Caco-2 (cell line): ENCODE measurements around the gene PPFIA4. TPM values are rescaled to one million over a fixed set of nuclear protein-coding genes. Genes with fewer than 3 reads are reported as not detected.
"Not testable (repeated sequence)": the region's sequence is repeated elsewhere in the genome, so short reads cannot be mapped to it uniquely, and the experiment has no call there.

Experiments
- BruUV-seq: library from RNA; stranded (reverse); fragments of 400-500 nt; replicated peaks from 2 replicates; lab custom pipeline; 2021; lab: Mats Ljungman, UMichigan
- CTCF ChIA-PET: fragments of 300-600 bp; sonication (Branson Sonifier 250); formaldehyde crosslinking; loops from one replicate; lab custom pipeline; 2022; ENCODE audit warnings: antibody characterized with exemption; lab: Charles Lee
- POLR2A ChIA-PET: fragments of 300-600 bp; sonication (Branson Sonifier 250); formaldehyde crosslinking; loops from one replicate; lab custom pipeline; 2022; ENCODE audit warnings: antibody characterized with exemption; lab: Charles Lee
- DNase-seq, 2 experiments: peaks; one replicate each; pipeline versions ENCODE4 v3.0.0 to v3.0.0-alpha.2; 2020 to 2022
- H3K27me3 ChIP-seq: replicated peaks from 2 replicates; pipeline ENCODE4 v1.6.0; 2011; ENCODE audit warnings: low read length; ENCODE audit not compliant: control insufficient read depth, insufficient read depth
- H3K36me3 ChIP-seq: 2 replicates; pipeline ENCODE4 v1.5.1; 2011; ENCODE audit warnings: low read length; ENCODE audit not compliant: control insufficient read depth, insufficient read depth
- H3K4me1 ChIP-seq: fragments of 250-450 bp; sonication (Bioruptor Pico); 2 replicates; pipeline ENCODE4 v1.5.1; 2020; ENCODE audit warnings: mild to moderate bottlenecking
- H3K4me3 ChIP-seq: 2 replicates; pipeline ENCODE4 v1.5.1; 2011; ENCODE audit warnings: low read depth, mild to moderate bottlenecking, control low read depth, low read length
- H3K9me3 ChIP-seq: fragments of 250-450 bp; sonication (Bioruptor Pico); 2 replicates; pipeline ENCODE4 v1.5.1; 2020; ENCODE audit warnings: mild to moderate bottlenecking, moderate library complexity
- H3K27ac Mint-ChIP-seq: one replicate; pipeline ENCODE4 v1.8.0; 2022; ENCODE audit warnings: mixed read lengths; ENCODE audit not compliant: unreplicated experiment
- H3K27me3 Mint-ChIP-seq: one replicate; pipeline ENCODE4 v1.8.0; 2022; ENCODE audit warnings: mixed read lengths; ENCODE audit not compliant: insufficient read depth, unreplicated experiment
- H3K36me3 Mint-ChIP-seq: one replicate; pipeline ENCODE4 v1.8.0; 2022; ENCODE audit warnings: mild to moderate bottlenecking, mixed read lengths; ENCODE audit not compliant: insufficient read depth, unreplicated experiment
- H3K4me1 Mint-ChIP-seq: one replicate; pipeline ENCODE4 v1.8.0; 2022; ENCODE audit warnings: low read depth, mixed read lengths; ENCODE audit not compliant: unreplicated experiment
- H3K4me3 Mint-ChIP-seq: one replicate; pipeline ENCODE4 v1.8.0; 2022; ENCODE audit warnings: mild to moderate bottlenecking, moderate library complexity, mixed read lengths; ENCODE audit not compliant: unreplicated experiment
- H3K9me3 Mint-ChIP-seq: one replicate; pipeline ENCODE4 v1.8.0; 2022; ENCODE audit warnings: mixed read lengths; ENCODE audit not compliant: unreplicated experiment
- CTCF ChIP-seq, 2 experiments: fragments of 200-600 bp in 1 of 2; IDR thresholded peaks; 1 replicate in 1 of 2; 2 replicates in 1 of 2; pipeline versions ENCODE4 v1.5.1 to v1.8.0; 2011 to 2022; ENCODE audit warnings: antibody characterized with exemption in 1 of 2, control low read depth in 1 of 2, inconsistent platforms in 1 of 2, low read depth in 1 of 2, low read length in 1 of 2, mild to moderate bottlenecking in 1 of 2, moderate library complexity in 1 of 2; ENCODE audit not compliant: insufficient read depth in 1 of 2, severe bottlenecking in 1 of 2, unreplicated experiment in 1 of 2
- intact Hi-C: fragments of 100-400 bp; cut with micrococcal nuclease; formaldehyde crosslinking; loops from one replicate; pipeline ENCODE4 v1.10.0; 2022; ENCODE audit not compliant: unreplicated experiment
- total RNA-seq: library from RNA; stranded (reverse); gene quantifications from 2 replicates; pipeline ENCODE4 v1.2.3, GENCODE V29; 2022

The PPFIA4 gene
- total RNA-seq, 1 experiment from 2014 or later = 9.4 TPM

- Histone ChIP-seq H3K9me3 (no peaks in the 10 kb centered on the region), H3K4me1 (no peaks in the 10 kb centered on the region), H3K36me3 (no peaks in the 10 kb centered on the region; the same call in 1 of the 2 replicates), H3K4me3 (no peak overlapping the region), H3K27me3 (no peaks in the 10 kb centered on the region)
- no peak overlapping the region for H3K4me3 Mint-ChIP-seq
- DNase-seq = no peak
- no peak overlapping the region for H3K27ac Mint-ChIP-seq
- POLR2A ChIA-PET = no interaction called here
- BruUV-seq = no TSS peak
- no peak for TF ChIP-seq CTCF (IDR thresholded peaks at IDR 0.05; ENCODE audit: insufficient read depth in 1 of 2, low read depth in 1 of 2, low read length in 1 of 2, severe bottlenecking in 1 of 2, unreplicated experiment in 1 of 2)
- CTCF ChIA-PET = no interaction called here
- H3K9me3 Mint-ChIP-seq = no peaks in the 10 kb centered on the region
- H3K4me1 Mint-ChIP-seq = no peaks in the 10 kb centered on the region
- peaks cover 93% of the 10 kb centered on the region for H3K36me3 Mint-ChIP-seq
- H3K27me3 Mint-ChIP-seq = no peaks in the 10 kb centered on the region
- intact Hi-C loops = no loop called here
These were observed 9.2 kb upstream of the PPFIA4 start for GRCh38 chr1:203017061-203017460.

GRCh38 chr1:203017692-203018091 lies 8.6 kb upstream of the PPFIA4 start:
- H3K4me1 ChIP-seq = no peaks in the 10 kb centered on the region
- H3K9me3 ChIP-seq = no peaks in the 10 kb centered on the region
- no peaks in the 10 kb centered on the region; the same call in 1 of the 2 replicates for H3K36me3 ChIP-seq
- Mint-ChIP-seq H3K27ac (no peak overlapping the region), H3K27me3 (no peaks in the 10 kb centered on the region), H3K36me3 (peaks cover 92% of the 10 kb centered on the region), H3K4me3 (no peak overlapping the region), H3K4me1 (no peaks in the 10 kb centered on the region), H3K9me3 (no peaks in the 10 kb centered on the region)
- intact Hi-C loops = no loop called here
- H3K27me3 ChIP-seq = no peaks in the 10 kb centered on the region
- DNase-seq = no peak
- POLR2A ChIA-PET = no interaction called here
- no peak for TF ChIP-seq CTCF (IDR thresholded peaks at IDR 0.05; ENCODE audit: insufficient read depth in 1 of 2, low read depth in 1 of 2, low read length in 1 of 2, severe bottlenecking in 1 of 2, unreplicated experiment in 1 of 2)
- H3K4me3 ChIP-seq = no peak overlapping the region
- CTCF ChIA-PET = no interaction called here
- no TSS peak for BruUV-seq

GRCh38 chr1:203022855-203023254 lies 3.4 kb upstream of the PPFIA4 start:
- H3K27me3 Mint-ChIP-seq, BruUV-seq, DNase-seq, H3K27ac Mint-ChIP-seq, POLR2A ChIA-PET, H3K4me3 Mint-ChIP-seq, H3K9me3 Mint-ChIP-seq, H3K4me3 ChIP-seq, H3K4me1 ChIP-seq, H3K27me3 ChIP-seq, intact Hi-C loops, H3K4me1 Mint-ChIP-seq, H3K9me3 ChIP-seq, H3K36me3 ChIP-seq: not testable (repeated sequence)
- CTCF ChIA-PET = interaction anchor here (0.6 kb wide), 1 partner anchor 246 kb away, joined by 3 read pairs; no protein-coding TSS in a partner anchor
- H3K36me3 Mint-ChIP-seq = peaks cover 69% of the 10 kb centered on the region
